SK-N-SH treated with all-trans-retinoic acid at 6 μM for 48 hours (cell line): ENCODE data around the gene AGPAT4.

Source experiments
- ATAC-seq: fragments of 200-7000 bp; cut with Tn5 transposase; 3 replicates; pipeline ENCODE4 v1.9.1; 2020; ENCODE audit warnings: mild to moderate bottlenecking, moderate library complexity
- ARNTL ChIP-seq: fragments of 450-650 bp; formaldehyde crosslinking; IDR thresholded peaks from 2 replicates; pipeline ENCODE4 v1.5.0; 2020; ENCODE audit warnings: low read depth, mild to moderate bottlenecking, moderate library complexity, borderline replicate concordance
- BACH2 ChIP-seq: fragments of 250-450 bp; sonication (Bioruptor Pico); IDR thresholded peaks from 2 replicates; pipeline ENCODE4 v1.9.0; 2021; ENCODE audit warnings: mild to moderate bottlenecking, borderline replicate concordance
- CREB5 ChIP-seq: fragments of 250-450 bp; sonication (Bioruptor Pico); IDR thresholded peaks from 2 replicates; pipeline ENCODE4 v1.5.1; 2020; ENCODE audit warnings: low read depth, mild to moderate bottlenecking, moderate library complexity
- CSDC2 ChIP-seq: fragments of 250-450 bp; sonication (Bioruptor Pico); IDR thresholded peaks from 2 replicates; pipeline ENCODE4 v1.5.0; 2020; ENCODE audit warnings: mild to moderate bottlenecking, moderate library complexity
- CSRNP3 ChIP-seq: fragments of 250-450 bp; sonication (Bioruptor Pico); IDR thresholded peaks from 2 replicates; pipeline ENCODE4 v1.5.1; 2021; ENCODE audit warnings: mild to moderate bottlenecking, moderate library complexity
- GLIS3 ChIP-seq: fragments of 250-450 bp; sonication (Bioruptor Pico); IDR thresholded peaks from 2 replicates; pipeline ENCODE4 v1.5.0; 2020; ENCODE audit warnings: mild to moderate bottlenecking, moderate library complexity
- ISL1 ChIP-seq: fragments of 250-450 bp; sonication (Bioruptor Pico); IDR thresholded peaks from 2 replicates; pipeline ENCODE4 v2.1.2; 2022; ENCODE audit warnings: mild to moderate bottlenecking, moderate library complexity
- OSR1 ChIP-seq: fragments of 250-450 bp; sonication (Bioruptor Pico); IDR thresholded peaks from 2 replicates; pipeline ENCODE4 v1.8.0; 2022; ENCODE audit warnings: moderate library complexity, mild to moderate bottlenecking, inconsistent platforms
- POU6F1 ChIP-seq: fragments of 250-450 bp; sonication (Bioruptor Pico); IDR thresholded peaks from 2 replicates; pipeline ENCODE4 v1.8.0; 2021; ENCODE audit warnings: low read depth, mild to moderate bottlenecking, moderate library complexity, borderline replicate concordance
- PPARA ChIP-seq: fragments of 250-450 bp; sonication (Bioruptor Pico); IDR thresholded peaks from 2 replicates; pipeline ENCODE4 v1.5.0; 2020; ENCODE audit warnings: mild to moderate bottlenecking, borderline replicate concordance
- RARB ChIP-seq: fragments of 250-450 bp; sonication (Bioruptor Pico); IDR thresholded peaks from 2 replicates; pipeline ENCODE4 v1.8.0; 2021; ENCODE audit warnings: mild to moderate bottlenecking, moderate library complexity
- SNAI2 ChIP-seq: fragments of 250-450 bp; sonication (Bioruptor Pico); IDR thresholded peaks from 2 replicates; pipeline ENCODE4 v1.5.0; 2020; ENCODE audit warnings: mild to moderate bottlenecking, moderate library complexity
- TCF4 ChIP-seq: fragments of 250-450 bp; sonication (Bioruptor Pico); IDR thresholded peaks from 2 replicates; pipeline ENCODE4 v1.8.0; 2021; ENCODE audit warnings: mild to moderate bottlenecking, moderate library complexity, borderline replicate concordance
- TOX ChIP-seq: fragments of 250-450 bp; sonication (Bioruptor Pico); IDR thresholded peaks from 2 replicates; pipeline ENCODE4 v1.8.0; 2021; ENCODE audit warnings: mild to moderate bottlenecking, moderate library complexity, borderline replicate concordance
- TSHZ2 ChIP-seq: fragments of 250-450 bp; sonication (Bioruptor Pico); IDR thresholded peaks from 2 replicates; pipeline ENCODE4 v1.5.0; 2020; ENCODE audit warnings: mild to moderate bottlenecking, moderate library complexity
- ZC3H10 ChIP-seq: fragments of 250-450 bp; sonication (Bioruptor Pico); IDR thresholded peaks from 2 replicates; pipeline ENCODE4 v1.5.1; 2021; ENCODE audit warnings: mild to moderate bottlenecking, moderate library complexity
- ZFP3 ChIP-seq: fragments of 250-450 bp; sonication (Bioruptor Pico); IDR thresholded peaks from 2 replicates; pipeline ENCODE4 v1.5.0; 2020; ENCODE audit warnings: mild to moderate bottlenecking, moderate library complexity
- ZNF565 ChIP-seq: fragments of 450-650 bp; formaldehyde crosslinking; conservative IDR thresholded peaks from 2 replicates; pipeline ENCODE4 v1.5.0; 2020; ENCODE audit warnings: low read depth, mild to moderate bottlenecking, moderate library complexity
- ZNF70 ChIP-seq: fragments of 450-650 bp; formaldehyde crosslinking; IDR thresholded peaks from 2 replicates; pipeline ENCODE4 v1.5.0; 2020; ENCODE audit warnings: mild to moderate bottlenecking, moderate library complexity
- ZNF8 ChIP-seq: fragments of 450-650 bp; formaldehyde crosslinking; IDR thresholded peaks from 2 replicates; pipeline ENCODE4 v1.5.0; 2020; ENCODE audit warnings: mild to moderate bottlenecking, moderate library complexity

AGPAT4 gene

GRCh38 chr6:161134550-161135298 is 139.1 kb downstream of the AGPAT4 start:
- ATAC-seq = no peak
- TF ChIP-seq PPARA (no peak), ZFP3 (no peak), GLIS3 (CRISPR knock-in tag) (no peak), CREB5 (CRISPR knock-in tag) (no peak), BACH2 (no peak), RARB (CRISPR knock-in tag) (no peak), CSRNP3 (CRISPR knock-in tag) (no peak), ARNTL (CRISPR knock-in tag) (no peak), OSR1 (CRISPR knock-in tag) (no peak), ZC3H10 (CRISPR knock-in tag) (no peak), ZNF70 (CRISPR knock-in tag) (no peak), TOX (CRISPR knock-in tag) (no peak), SNAI2 (CRISPR knock-in tag) (no peak), TSHZ2 (CRISPR knock-in tag) (no peak), CSDC2 (no peak), ZNF8 (CRISPR knock-in tag) (no peak), ZNF565 (CRISPR knock-in tag) (no peak), TCF4 (CRISPR knock-in tag) (no peak)

- TF ChIP-seq ZC3H10 (CRISPR knock-in tag) = no peak
- no peak for TF ChIP-seq OSR1 (CRISPR knock-in tag)
- TF ChIP-seq ZNF70 (CRISPR knock-in tag) = no peak
- TF ChIP-seq, all 23 proteins: peak for 0
- no peak for ATAC-seq
These were observed 139.9 kb downstream of the AGPAT4 start for GRCh38 chr6:161133963-161134362.

- ATAC-seq = no peak
- TF ChIP-seq PPARA = no peak
- no peak for TF ChIP-seq ZNF565 (CRISPR knock-in tag)
- no peak for TF ChIP-seq ISL1
- TF ChIP-seq ARNTL (CRISPR knock-in tag) = no peak
These were observed 141.5 kb downstream of the AGPAT4 start for GRCh38 chr6:161132384-161132783.

GRCh38 chr6:161130967-161131766 is 142.7 kb downstream of the AGPAT4 start:
- ATAC-seq = no peak
- TF ChIP-seq SNAI2 (CRISPR knock-in tag) (no peak), ZC3H10 (CRISPR knock-in tag) (no peak), TSHZ2 (CRISPR knock-in tag) (no peak), TCF4 (CRISPR knock-in tag) (no peak), ISL1 (no peak), PPARA (no peak), ZNF70 (CRISPR knock-in tag) (no peak), GLIS3 (CRISPR knock-in tag) (no peak), OSR1 (CRISPR knock-in tag) (no peak), POU6F1 (CRISPR knock-in tag) (no peak), ARNTL (CRISPR knock-in tag) (no peak), ZFP3 (no peak), RARB (CRISPR knock-in tag) (no peak), CREB5 (CRISPR knock-in tag) (no peak), BACH2 (no peak)
